ENCODE data around the gene GSDME. TPM values are rescaled to one million over a fixed set of nuclear protein-coding genes. Genes with fewer than 3 reads are reported as not detected.

GSDME gene
- total and polyA plus RNA-seq, 2 of the 4 experiments (the other 2 are of a cell fraction), result 75.2 to 78.7 TPM

- no peaks in the 10 kb centered on the region for H4K20me1 ChIP-seq (ENCODE audit: insufficient read depth, low read length)
- no peak overlapping the region for H2BK15ac ChIP-seq (ENCODE audit: low read depth, low read length)
- H3K79me1 ChIP-seq (ENCODE audit: low read depth in 1 of 2, low read length in 2 of 2), result no peaks in the 10 kb centered on the region
- no peaks in the 10 kb centered on the region for H3K9me3 ChIP-seq (ENCODE audit: control insufficient read depth, insufficient read depth, low read length)
- H2AFZ ChIP-seq (replicated peaks; ENCODE audit: low read length, poor library complexity), result no peak overlapping the region
- BruUV-seq (replicated peaks), result no TSS peak
- H3K23ac ChIP-seq (ENCODE audit: low read depth, low read length), result no peak overlapping the region
- no peaks in the 10 kb centered on the region for H3K36me3 ChIP-seq (ENCODE audit: control insufficient read depth, insufficient read depth, low read length)
- no peak overlapping the region for H3K9ac ChIP-seq (ENCODE audit: low read depth, low read length)
- H4K91ac ChIP-seq (ENCODE audit: insufficient read depth, low read depth, low read length), result no peak overlapping the region
- ChIA-PET CTCF (no interaction called here), POLR2A (ENCODE audit: unreplicated experiment) (no interaction called here)
- WGBS, 2 experiments (ENCODE audit: extremely low coverage in 2 of 2, insufficient read length in 1 of 2), result no CpG with 5 or more reads among the region's 1 CpG
- no peak overlapping the region for H3K14ac ChIP-seq (replicated peaks; ENCODE audit: low read depth, low read length)
- no peak overlapping the region for H2BK20ac ChIP-seq (ENCODE audit: low read depth, low read length)
- no peaks in the 10 kb centered on the region for H3K4me1 ChIP-seq (ENCODE audit: control insufficient read depth, insufficient read depth, low read length)
- DNase-seq (no peak), ATAC-seq (ENCODE audit: low read depth) (no peak)
- in situ Hi-C loops (cut with MboI; ENCODE audit: low sequenced_read_pairs) (loop anchor here (25.0 kb wide), 3 partner anchors 717 to 1092 kb away; no protein-coding TSS in a partner anchor), intact Hi-C loops (cut with micrococcal nuclease) (no loop called here), dilution Hi-C loops (cut with HindIII; ENCODE audit: low sequenced_read_pairs, unreplicated experiment) (no loop called here)
- H3K18ac ChIP-seq (ENCODE audit: low read depth, low read length), result no peak overlapping the region
- H3K27ac ChIP-seq (ENCODE audit: insufficient read depth, low read length), result no peak overlapping the region
- no peak overlapping the region for H3K4me2 ChIP-seq (ENCODE audit: low read depth, low read length)
- no peak overlapping the region for H2AK5ac ChIP-seq (ENCODE audit: low read depth, low read length)
- no peak overlapping the region for H4K8ac ChIP-seq (ENCODE audit: low read depth in 2 of 2, low read length in 2 of 2)
- H2BK120ac ChIP-seq (ENCODE audit: low read depth, low read length), result no peak overlapping the region
- H3K56ac ChIP-seq (ENCODE audit: extremely low read depth, insufficient read depth, low read length), result no peak overlapping the region
- no peak overlapping the region for H2BK5ac ChIP-seq (ENCODE audit: low read depth, low read length, poor library complexity, severe bottlenecking)
- no peak for TF ChIP-seq POLR2A (IDR thresholded peaks at IDR 0.05; ENCODE audit: low read depth, low read length)
- no peak for TF ChIP-seq CEBPB (IDR thresholded peaks at IDR 0.05; ENCODE audit: low read depth, low read length)
- no peak for TF ChIP-seq CHD1 (IDR thresholded peaks at IDR 0.05; ENCODE audit: low read depth, low read length)
- TF ChIP-seq RAD21 (IDR thresholded peaks at IDR 0.05; ENCODE audit: low read length), result no peak
- no peak for TF ChIP-seq MXI1 (IDR thresholded peaks at IDR 0.05; ENCODE audit: borderline replicate concordance, low read depth, low read length)
- TF ChIP-seq, protein P1, sequence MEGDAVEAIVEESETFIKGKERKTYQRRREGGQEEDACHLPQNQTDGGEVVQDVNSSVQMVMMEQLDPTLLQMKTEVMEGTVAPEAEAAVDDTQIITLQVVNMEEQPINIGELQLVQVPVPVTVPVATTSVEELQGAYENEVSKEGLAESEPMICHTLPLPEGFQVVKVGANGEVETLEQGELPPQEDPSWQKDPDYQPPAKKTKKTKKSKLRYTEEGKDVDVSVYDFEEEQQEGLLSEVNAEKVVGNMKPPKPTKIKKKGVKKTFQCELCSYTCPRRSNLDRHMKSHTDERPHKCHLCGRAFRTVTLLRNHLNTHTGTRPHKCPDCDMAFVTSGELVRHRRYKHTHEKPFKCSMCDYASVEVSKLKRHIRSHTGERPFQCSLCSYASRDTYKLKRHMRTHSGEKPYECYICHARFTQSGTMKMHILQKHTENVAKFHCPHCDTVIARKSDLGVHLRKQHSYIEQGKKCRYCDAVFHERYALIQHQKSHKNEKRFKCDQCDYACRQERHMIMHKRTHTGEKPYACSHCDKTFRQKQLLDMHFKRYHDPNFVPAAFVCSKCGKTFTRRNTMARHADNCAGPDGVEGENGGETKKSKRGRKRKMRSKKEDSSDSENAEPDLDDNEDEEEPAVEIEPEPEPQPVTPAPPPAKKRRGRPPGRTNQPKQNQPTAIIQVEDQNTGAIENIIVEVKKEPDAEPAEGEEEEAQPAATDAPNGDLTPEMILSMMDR (conservative IDR thresholded peaks at IDR 0.05; ENCODE audit: low read depth, low read length), result no peak
- TF ChIP-seq RCOR1 (IDR thresholded peaks at IDR 0.05; ENCODE audit: insufficient replicate concordance, low read length), result no peak
- no peak overlapping the region for H4K5ac ChIP-seq (ENCODE audit: low read depth, low read length)
- H3K9me1 ChIP-seq (ENCODE audit: insufficient read depth, low read length), result peaks cover 2% of the 10 kb centered on the region; the same call in 1 of the 2 replicates
- H3K27me3 ChIP-seq (ENCODE audit: control insufficient read depth, insufficient read depth, low read length), result no peaks in the 10 kb centered on the region
- H3K4me3 ChIP-seq (ENCODE audit: insufficient read depth, low read depth, low read length), result no peak overlapping the region
- H3K4ac ChIP-seq (ENCODE audit: low read depth, low read length), result no peak overlapping the region
- no peak overlapping the region for H2AK9ac ChIP-seq (replicated peaks; ENCODE audit: low read depth, low read length, poor library complexity)
These were observed 103.0 kb downstream of the GSDME start for GRCh38 chr7:24654305-24654704.
